GM12878 (cell line): ENCODE data around the gene CDH4. TPM values are rescaled to one million over a fixed set of nuclear protein-coding genes. Genes with fewer than 3 reads are reported as not detected.

Source experiments
- ATAC-seq: fragments of 200-7000 bp; cut with Tn5 transposase; 3 replicates; pipeline ENCODE4 v1.9.1; 2020; ENCODE audit warnings: mild to moderate bottlenecking, moderate library complexity
- BruUV-seq: library from RNA; stranded (reverse); fragments of 400-500 nt; replicated peaks from 2 replicates; lab custom pipeline; 2021; lab: Mats Ljungman, UMichigan
- CTCF ChIA-PET: fragments of 300-600 bp; sonication (Branson Sonifier 250); formaldehyde crosslinking; extraction: SDS; loops from one replicate; lab custom pipeline; 2021; ENCODE audit warnings: inconsistent platforms; lab: Yijun Ruan, JAX
- POLR2A ChIA-PET: fragments of 350-600 bp; formaldehyde crosslinking; extraction: SDS; loops from one replicate; lab custom pipeline; 2021; ENCODE audit warnings: inconsistent platforms; lab: Charles Lee
- RAD21 ChIA-PET: fragments of 300-600 bp; sonication (Branson Sonifier 250); formaldehyde crosslinking; loops from one replicate; lab custom pipeline; 2023; ENCODE audit warnings: antibody characterized with exemption; ENCODE audit not compliant: unreplicated experiment; lab: Charles Lee
- SMC1A ChIA-PET: fragments of 300-600 bp; sonication (Branson Sonifier 250); formaldehyde crosslinking; loops from one replicate; lab custom pipeline; 2023; ENCODE audit not compliant: unreplicated experiment, uncharacterized antibody; lab: Charles Lee
- DNase-seq: peaks from one replicate; pipeline ENCODE4 v3.0.0-alpha.2; 2011; ENCODE audit warnings: low read depth, low spot score
- FAIRE-seq: peaks from 3 replicates; lab custom pipeline; 2011; peaks lifted over from hg19 to GRCh38; lab: Jason Lieb, UNC
- H2AFZ ChIP-seq: 2 replicates; pipeline ENCODE4 v1.6.0; 2011; ENCODE audit warnings: low read depth, low read length, control low read depth; ENCODE audit not compliant: control insufficient read depth
- H3K27ac ChIP-seq: 2 replicates; pipeline ENCODE4 v1.5.1; 2011; ENCODE audit warnings: control low read depth; ENCODE audit not compliant: control insufficient read depth, insufficient read depth
- H3K27me3 ChIP-seq, 2 experiments: replicated peaks in 1 of 2; 2 replicates each; pipeline versions ENCODE4 v1.6.0 to v1.6.1; 2011; ENCODE audit warnings: low read length in 1 of 2; ENCODE audit not compliant: control insufficient read depth in 2 of 2, insufficient read depth in 2 of 2
- H3K36me3 ChIP-seq, 2 experiments: 2 replicates each; pipeline ENCODE4 v1.5.1; 2011; ENCODE audit warnings: low read length in 1 of 2; ENCODE audit not compliant: control insufficient read depth in 2 of 2, insufficient read depth in 2 of 2
- H3K4me1 ChIP-seq: 2 replicates; pipeline ENCODE4 v1.6.1; 2011; ENCODE audit warnings: mild to moderate bottlenecking, low read length, moderate library complexity, mixed read lengths; ENCODE audit not compliant: control insufficient read depth, insufficient read depth
- H3K4me2 ChIP-seq: 2 replicates; pipeline ENCODE4 v1.6.0; 2011; ENCODE audit warnings: control low read depth; ENCODE audit not compliant: control insufficient read depth, insufficient read depth
- H3K4me3 ChIP-seq: fragments of 200-600 bp; sonication (generic); 2 replicates; pipeline ENCODE4 v1.5.1; 2016
- H3K79me2 ChIP-seq: 2 replicates; pipeline ENCODE4 v1.6.0; 2011; ENCODE audit warnings: low read length; ENCODE audit not compliant: control insufficient read depth, insufficient read depth
- H3K9ac ChIP-seq: 2 replicates; pipeline ENCODE4 v1.8.0; 2011; ENCODE audit warnings: low read length, control low read depth, mixed read lengths; ENCODE audit not compliant: control insufficient read depth, insufficient read depth
- H3K9me3 ChIP-seq: replicated peaks from 3 replicates; pipeline ENCODE4 v1.5.1; 2011; ENCODE audit warnings: mild to moderate bottlenecking, low read length; ENCODE audit not compliant: control insufficient read depth, insufficient read depth
- H4K20me1 ChIP-seq: 2 replicates; pipeline ENCODE4 v1.6.0; 2011; ENCODE audit not compliant: control insufficient read depth, insufficient read depth
- ATF7 ChIP-seq: fragments of 450-650 bp; IDR thresholded peaks from 2 replicates; pipeline ENCODE4 v1.6.1; 2016; ENCODE audit warnings: low read depth, mild to moderate bottlenecking
- CBX5 ChIP-seq: sonication (generic); IDR thresholded peaks from 2 replicates; pipeline ENCODE4 v1.6.1; 2016; ENCODE audit warnings: low read depth, moderate library complexity, mild to moderate bottlenecking, inconsistent platforms
- SUPT20H ChIP-seq: IDR thresholded peaks from 2 replicates; pipeline ENCODE4 v1.6.1; 2011; ENCODE audit warnings: low read depth, mild to moderate bottlenecking, low read length, moderate library complexity, borderline replicate concordance; ENCODE audit not compliant: control insufficient read depth
- SUZ12 ChIP-seq: fragments of 200-600 bp; sonication (generic); IDR thresholded peaks from one replicate; pipeline ENCODE4 v1.6.1; 2018; ENCODE audit warnings: antibody characterized with exemption, mild to moderate bottlenecking; ENCODE audit not compliant: unreplicated experiment
- TCF7 ChIP-seq: IDR thresholded peaks from 2 replicates; pipeline ENCODE4 v1.6.1; 2014; ENCODE audit warnings: antibody characterized with exemption, borderline replicate concordance
- WRNIP1 ChIP-seq: IDR thresholded peaks from 2 replicates; pipeline ENCODE4 v1.6.1; 2011; ENCODE audit warnings: low read depth, low read length, improper control_type of control experiment, borderline replicate concordance
- ZBED1 ChIP-seq: IDR thresholded peaks from 2 replicates; pipeline ENCODE4 v1.6.1; 2016; ENCODE audit warnings: borderline replicate concordance
- ZSCAN29 ChIP-seq: fragments of 450-650 bp; IDR thresholded peaks from 2 replicates; pipeline ENCODE4 v1.6.1; 2017; ENCODE audit warnings: mild to moderate bottlenecking, moderate library complexity
- WGBS: methylation state at CpG from one replicate; pipeline ENCODE4 v1.1.6; 2016; ENCODE audit warnings: low lambda C conversion rate; ENCODE audit not compliant: insufficient replicate concordance, insufficient coverage; ENCODE audit errors: missing lambda C conversion rate; 5-methylcytosine and 5-hydroxymethylcytosine counted together
- in situ Hi-C: fragments of 300-500 bp; cut with MboI; formaldehyde crosslinking; loops from 9 replicates; pipeline ENCODE4 v1.14.3; 2018; ENCODE audit warnings: mixed read lengths
- intact Hi-C: fragments of 100-400 bp; cut with micrococcal nuclease; formaldehyde crosslinking; loops from one replicate; pipeline ENCODE4 v1.14.2; 2022; ENCODE audit not compliant: unreplicated experiment
- polyA plus RNA-seq, 11 experiments: library from polyadenylated mRNA; depleted of rRNA in 4 of 11; unstranded in 6 of 11; stranded (reverse) in 5 of 11; fragments of >200 nt; fragmentation: Nextera tagmentation in 4 of 11; fragmentation: Illumina TruSeq in 1 of 11; extraction: Ambion mirVana in 4 of 11; extraction: Trizol in 1 of 11; gene quantifications; 1 replicate in 1 of 11; 2 replicates in 10 of 11; pipeline versions ENCODE4 v1.2.1 to v1.2.3, GENCODE V29; 2011 to 2016; ENCODE audit warnings: inconsistent platforms in 2 of 11, missing spikeins in 2 of 11, low read depth in 1 of 11
- total RNA-seq, 4 experiments: library from RNA; depleted of rRNA in 3 of 4; stranded (reverse); fragments of >200 nt in 3 of 4; fragmentation: Illumina TruSeq in 1 of 4; extraction: Trizol in 1 of 4; gene quantifications; 2 replicates each; pipeline versions ENCODE4 v1.2.1 to v1.2.3, GENCODE V29; 2013 to 2021
- TF ChIP-seq, protein P1 (sequence below): fragments of 150-350 bp; IDR thresholded peaks from 2 replicates; pipeline ENCODE4 v1.6.1; 2014; ENCODE audit warnings: mild to moderate bottlenecking, low read depth, low read length
- TF ChIP-seq, protein P2 (sequence below): IDR thresholded peaks from 2 replicates; pipeline ENCODE4 v1.6.1; 2012; ENCODE audit warnings: improper control_type of control experiment, low read depth, low read length; ENCODE audit not compliant: insufficient replicate concordance

CDH4 gene
- total and polyA plus RNA-seq, 10 of the 15 experiments (the other 5 are each of a cell fraction or from before 2014, with no cell fraction given), result not detected

DNA sequence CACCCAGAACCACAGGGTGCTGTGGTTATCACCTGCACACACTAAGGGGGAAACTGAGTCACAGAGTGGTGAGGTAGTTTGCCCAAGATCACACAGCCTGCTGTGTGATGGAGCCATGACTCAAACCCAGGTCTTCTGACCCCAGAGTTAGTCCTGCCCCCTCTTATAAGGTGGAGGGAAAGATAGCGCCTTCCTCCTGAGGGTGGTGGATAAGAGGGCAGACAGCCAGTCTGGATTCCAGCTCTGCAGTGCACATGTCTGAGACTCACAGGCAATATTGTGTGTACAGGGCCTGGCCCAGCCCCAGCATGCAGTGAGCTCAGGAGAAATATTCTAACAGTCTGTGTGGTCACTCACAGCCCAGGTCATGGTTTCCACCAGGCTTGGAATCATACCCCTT is 393.7 kb downstream of the CDH4 start:
- SMC1A ChIA-PET, result no interaction called here
- in situ Hi-C loops (no loop called here), intact Hi-C loops (no loop called here)
- H3K27ac ChIP-seq, result no peak overlapping the region
- no TSS peak for BruUV-seq
- no peaks in the 10 kb centered on the region for H3K4me1 ChIP-seq
- no peak overlapping the region for H3K4me2 ChIP-seq
- TF ChIP-seq ZSCAN29, result no peak
- TF ChIP-seq ATF7, result no peak
- no peak for TF ChIP-seq CBX5
- TF ChIP-seq, protein P1, sequence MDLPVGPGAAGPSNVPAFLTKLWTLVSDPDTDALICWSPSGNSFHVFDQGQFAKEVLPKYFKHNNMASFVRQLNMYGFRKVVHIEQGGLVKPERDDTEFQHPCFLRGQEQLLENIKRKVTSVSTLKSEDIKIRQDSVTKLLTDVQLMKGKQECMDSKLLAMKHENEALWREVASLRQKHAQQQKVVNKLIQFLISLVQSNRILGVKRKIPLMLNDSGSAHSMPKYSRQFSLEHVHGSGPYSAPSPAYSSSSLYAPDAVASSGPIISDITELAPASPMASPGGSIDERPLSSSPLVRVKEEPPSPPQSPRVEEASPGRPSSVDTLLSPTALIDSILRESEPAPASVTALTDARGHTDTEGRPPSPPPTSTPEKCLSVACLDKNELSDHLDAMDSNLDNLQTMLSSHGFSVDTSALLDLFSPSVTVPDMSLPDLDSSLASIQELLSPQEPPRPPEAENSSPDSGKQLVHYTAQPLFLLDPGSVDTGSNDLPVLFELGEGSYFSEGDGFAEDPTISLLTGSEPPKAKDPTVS, result no peak
- no peak for TF ChIP-seq ZBED1
- TF ChIP-seq SUPT20H, result no peak
- no peak for TF ChIP-seq TCF7
- no peak overlapping the region for H2AFZ ChIP-seq
- H3K4me3 ChIP-seq, result no peak overlapping the region
- H3K9me3 ChIP-seq, result no peaks in the 10 kb centered on the region
- no peaks in the 10 kb centered on the region for H4K20me1 ChIP-seq
- 42% methylated on average over 1 of the region's 1 CpG for WGBS
- ATAC-seq, result no peak
- FAIRE-seq, result no peak
- no peak for DNase-seq
- POLR2A ChIA-PET, result no interaction called here
- H3K79me2 ChIP-seq, result no peaks in the 10 kb centered on the region
- H3K36me3 ChIP-seq, result no peaks in the 10 kb centered on the region
- CTCF ChIA-PET, result interaction anchor here (0.7 kb wide), 1 partner anchor 251 kb away, joined by 3 read pairs; no protein-coding TSS in a partner anchor
- no peak overlapping the region for H3K9ac ChIP-seq
- RAD21 ChIA-PET, result no interaction called here
- H3K27me3 ChIP-seq, result no peaks in the 10 kb centered on the region

DNA sequence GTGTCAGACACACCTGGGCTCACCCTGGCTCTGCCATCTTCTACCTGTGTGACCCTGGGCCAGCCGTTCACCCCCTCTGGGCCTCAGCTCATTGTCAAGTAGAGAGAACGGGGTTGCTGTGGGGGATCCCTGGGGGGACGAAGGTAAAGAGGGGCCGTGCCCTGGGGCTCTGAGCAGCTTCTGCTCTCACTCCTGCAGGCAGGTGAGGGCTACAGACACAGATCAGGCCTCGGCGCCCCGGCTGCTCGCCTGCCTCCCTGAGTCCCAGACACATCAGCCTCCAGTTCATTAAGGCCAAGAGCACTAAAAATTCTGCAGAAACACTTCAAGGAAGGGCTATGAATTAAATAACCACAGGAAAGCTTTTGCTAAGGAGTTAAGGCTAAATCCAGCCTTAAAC is 394.4 kb downstream of the CDH4 start:
- H3K4me1 ChIP-seq, result no peaks in the 10 kb centered on the region
- H3K79me2 ChIP-seq, result no peaks in the 10 kb centered on the region
- no peak overlapping the region for H2AFZ ChIP-seq
- H3K4me3 ChIP-seq, result no peak overlapping the region
- no peaks in the 10 kb centered on the region for H3K36me3 ChIP-seq
- ChIA-PET POLR2A (no interaction called here), RAD21 (no interaction called here), CTCF (interaction anchor here (0.7 kb wide), 1 partner anchor 250 kb away, joined by 3 read pairs; no protein-coding TSS in a partner anchor), SMC1A (no interaction called here)
- H3K9me3 ChIP-seq, result no peaks in the 10 kb centered on the region
- H3K9ac ChIP-seq, result no peak overlapping the region
- H4K20me1 ChIP-seq, result no peaks in the 10 kb centered on the region
- no peak for ATAC-seq
- H3K27me3 ChIP-seq, result no peaks in the 10 kb centered on the region
- no TSS peak for BruUV-seq
- FAIRE-seq, result no peak
- H3K27ac ChIP-seq, result no peak overlapping the region
- 12% methylated on average over 8 of the region's 8 CpGs for WGBS
- DNase-seq, result no peak
- intact Hi-C loops (no loop called here), in situ Hi-C loops (no loop called here)
- no peak overlapping the region for H3K4me2 ChIP-seq
- TF ChIP-seq SUZ12 (no peak), WRNIP1 (no peak)
- TF ChIP-seq, protein P2, sequence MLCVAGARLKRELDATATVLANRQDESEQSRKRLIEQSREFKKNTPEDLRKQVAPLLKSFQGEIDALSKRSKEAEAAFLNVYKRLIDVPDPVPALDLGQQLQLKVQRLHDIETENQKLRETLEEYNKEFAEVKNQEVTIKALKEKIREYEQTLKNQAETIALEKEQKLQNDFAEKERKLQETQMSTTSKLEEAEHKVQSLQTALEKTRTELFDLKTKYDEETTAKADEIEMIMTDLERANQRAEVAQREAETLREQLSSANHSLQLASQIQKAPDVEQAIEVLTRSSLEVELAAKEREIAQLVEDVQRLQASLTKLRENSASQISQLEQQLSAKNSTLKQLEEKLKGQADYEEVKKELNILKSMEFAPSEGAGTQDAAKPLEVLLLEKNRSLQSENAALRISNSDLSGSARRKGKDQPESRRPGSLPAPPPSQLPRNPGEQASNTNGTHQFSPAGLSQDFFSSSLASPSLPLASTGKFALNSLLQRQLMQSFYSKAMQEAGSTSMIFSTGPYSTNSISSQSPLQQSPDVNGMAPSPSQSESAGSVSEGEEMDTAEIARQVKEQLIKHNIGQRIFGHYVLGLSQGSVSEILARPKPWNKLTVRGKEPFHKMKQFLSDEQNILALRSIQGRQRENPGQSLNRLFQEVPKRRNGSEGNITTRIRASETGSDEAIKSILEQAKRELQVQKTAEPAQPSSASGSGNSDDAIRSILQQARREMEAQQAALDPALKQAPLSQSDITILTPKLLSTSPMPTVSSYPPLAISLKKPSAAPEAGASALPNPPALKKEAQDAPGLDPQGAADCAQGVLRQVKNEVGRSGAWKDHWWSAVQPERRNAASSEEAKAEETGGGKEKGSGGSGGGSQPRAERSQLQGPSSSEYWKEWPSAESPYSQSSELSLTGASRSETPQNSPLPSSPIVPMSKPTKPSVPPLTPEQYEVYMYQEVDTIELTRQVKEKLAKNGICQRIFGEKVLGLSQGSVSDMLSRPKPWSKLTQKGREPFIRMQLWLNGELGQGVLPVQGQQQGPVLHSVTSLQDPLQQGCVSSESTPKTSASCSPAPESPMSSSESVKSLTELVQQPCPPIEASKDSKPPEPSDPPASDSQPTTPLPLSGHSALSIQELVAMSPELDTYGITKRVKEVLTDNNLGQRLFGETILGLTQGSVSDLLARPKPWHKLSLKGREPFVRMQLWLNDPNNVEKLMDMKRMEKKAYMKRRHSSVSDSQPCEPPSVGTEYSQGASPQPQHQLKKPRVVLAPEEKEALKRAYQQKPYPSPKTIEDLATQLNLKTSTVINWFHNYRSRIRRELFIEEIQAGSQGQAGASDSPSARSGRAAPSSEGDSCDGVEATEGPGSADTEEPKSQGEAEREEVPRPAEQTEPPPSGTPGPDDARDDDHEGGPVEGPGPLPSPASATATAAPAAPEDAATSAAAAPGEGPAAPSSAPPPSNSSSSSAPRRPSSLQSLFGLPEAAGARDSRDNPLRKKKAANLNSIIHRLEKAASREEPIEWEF, result no peak
